HCT116 (cell line): ENCODE results near the gene GRK5. TPM values are rescaled to one million over a fixed set of nuclear protein-coding genes. Genes with fewer than 3 reads are reported as not detected.
"Not testable (repeated sequence)": the region's sequence is repeated elsewhere in the genome, so short reads cannot be mapped to it uniquely, and the experiment has no call there.

Source experiments
- ATAC-seq: fragments of 200-7000 bp; cut with Tn5 transposase; 2 replicates; pipeline ENCODE4 v1.9.1; 2020; ENCODE audit warnings: mild to moderate bottlenecking, moderate library complexity
- BruUV-seq: library from RNA; stranded (reverse); fragments of 400-500 nt; replicated peaks from 2 replicates; lab custom pipeline; 2021; lab: Mats Ljungman, UMichigan
- CTCF ChIA-PET: fragments of 300-600 bp; sonication (Branson Sonifier 250); formaldehyde crosslinking; loops from one replicate; lab custom pipeline; 2021; ENCODE audit warnings: antibody characterized with exemption; lab: Charles Lee
- POLR2A ChIA-PET: fragments of 300-600, 350-600 bp; sonication (Branson Sonifier 250); formaldehyde crosslinking; loops from one replicate; lab custom pipeline; 2021; ENCODE audit warnings: antibody characterized with exemption; lab: Charles Lee
- RAD21 ChIA-PET, 2 experiments: fragments of 300-600 bp; sonication (Branson Sonifier 250); formaldehyde crosslinking; loops; one replicate each; lab custom pipeline; 2023; ENCODE audit warnings: low total read pairs in 2 of 2; ENCODE audit not compliant: uncharacterized antibody in 2 of 2, unreplicated experiment in 2 of 2, low non-redundant PET in 1 of 2; lab: Charles Lee
- DNase-seq: peaks from one replicate; pipeline ENCODE4 v3.0.0-alpha.2; 2010; ENCODE audit warnings: low read depth, low spot score
- H2AFZ ChIP-seq: fragments of 200-600 bp; shearing (Covaris generic), sonication (generic); 2 replicates; pipeline ENCODE4 v1.6.1; 2017; ENCODE audit warnings: low read depth, mixed run types, mixed read lengths, antibody characterized with exemption, low read length; ENCODE audit not compliant: poor library complexity, severe bottlenecking
- H3K27ac ChIP-seq: 2 replicates; pipeline ENCODE4 v1.5.1; 2012; ENCODE audit warnings: low read depth, low read length
- H3K27me3 ChIP-seq: fragments of 200-600 bp; sonication (generic); 2 replicates; pipeline ENCODE4 v1.6.1; 2016; ENCODE audit warnings: mixed run types, low read length, mixed read lengths; ENCODE audit not compliant: insufficient read depth
- H3K36me3 ChIP-seq, 2 experiments: fragments of 200-500 bp in 1 of 2; fragments of 200-600 bp in 1 of 2; sonication (Bioruptor generic) in 1 of 2; sonication (generic) in 1 of 2; 2 replicates each; pipeline versions ENCODE4 v1.5.1 to v1.6.1; 2014 to 2016; ENCODE audit warnings: low read length in 2 of 2, inconsistent platforms in 1 of 2, mixed read lengths in 1 of 2, mixed run types in 1 of 2; ENCODE audit not compliant: insufficient read depth in 2 of 2, control insufficient read depth in 1 of 2
- H3K4me1 ChIP-seq, 2 experiments: fragments of 200-600 bp in 1 of 2; sonication (generic) in 1 of 2; 2 replicates each; pipeline versions ENCODE4 v1.5.1 to v1.6.1; 2012 to 2017; ENCODE audit warnings: low read length in 2 of 2, inconsistent platforms in 1 of 2, mild to moderate bottlenecking in 1 of 2, mixed read lengths in 1 of 2, mixed run types in 1 of 2, moderate library complexity in 1 of 2; ENCODE audit not compliant: insufficient read depth in 2 of 2, control insufficient read depth in 1 of 2
- H3K4me2 ChIP-seq: fragments of 200-600 bp; sonication (generic); 2 replicates; pipeline ENCODE4 v1.6.1; 2017; ENCODE audit warnings: mixed run types, low read length, mixed read lengths
- H3K4me3 ChIP-seq, 2 experiments: fragments of 200-600 bp in 1 of 2; sonication (generic) in 1 of 2; replicated peaks in 1 of 2; 2 replicates each; pipeline ENCODE4 v1.5.1; 2011 to 2016; ENCODE audit warnings: low read length in 2 of 2, control low read depth in 1 of 2, low read depth in 1 of 2, mild to moderate bottlenecking in 1 of 2, mixed read lengths in 1 of 2, mixed run types in 1 of 2
- H3K79me2 ChIP-seq: fragments of 200-600 bp; sonication (generic); 2 replicates; pipeline ENCODE4 v1.6.1; 2017; ENCODE audit warnings: mild to moderate bottlenecking, mixed run types, low read length, moderate library complexity, mixed read lengths; ENCODE audit not compliant: insufficient read depth
- H3K9ac ChIP-seq: fragments of 200-600 bp; sonication (generic); 2 replicates; pipeline ENCODE4 v1.6.1; 2016; ENCODE audit warnings: low read length, mixed read lengths
- H3K9me2 ChIP-seq: fragments of 200-600 bp; sonication (generic), shearing (Covaris generic); 2 replicates; pipeline ENCODE4 v1.6.1; 2017; ENCODE audit warnings: mixed run types, mild to moderate bottlenecking, moderate library complexity; ENCODE audit not compliant: insufficient read depth
- H3K9me3 ChIP-seq, 2 experiments: fragments of 200-500 bp in 1 of 2; fragments of 200-600 bp in 1 of 2; sonication (Bioruptor generic) in 1 of 2; sonication (generic) in 1 of 2; 2 replicates each; pipeline ENCODE4 v1.6.1; 2014 to 2017; ENCODE audit warnings: low read length in 2 of 2, mixed read lengths in 2 of 2, inconsistent platforms in 1 of 2, low read depth in 1 of 2, mild to moderate bottlenecking in 1 of 2, mixed run types in 1 of 2, moderate library complexity in 1 of 2; ENCODE audit not compliant: control insufficient read depth in 1 of 2, insufficient read depth in 1 of 2
- H4K20me1 ChIP-seq: fragments of 200-600 bp; sonication (generic), shearing (Covaris generic); 2 replicates; pipeline ENCODE4 v1.6.1; 2017; ENCODE audit warnings: mixed run types, mild to moderate bottlenecking, moderate library complexity; ENCODE audit not compliant: insufficient read depth
- EGR1 ChIP-seq: IDR thresholded peaks from 2 replicates; pipeline ENCODE4 v1.6.1; 2012; ENCODE audit warnings: low read depth
- SIN3A ChIP-seq: IDR thresholded peaks from 2 replicates; pipeline ENCODE4 v1.6.1; 2012; ENCODE audit warnings: low read depth
- YY1 ChIP-seq: IDR thresholded peaks from 2 replicates; pipeline ENCODE4 v1.6.1; 2011; ENCODE audit warnings: low read length, low read depth, moderate library complexity, mild to moderate bottlenecking; ENCODE audit not compliant: insufficient replicate concordance; ENCODE audit errors: extremely low read depth
- intact Hi-C: fragments of 100-400 bp; cut with micrococcal nuclease; formaldehyde crosslinking; loops from 2 replicates; pipeline ENCODE4 v1.10.0; 2022
- total RNA-seq: library from RNA; stranded (reverse); gene quantifications from one replicate; pipeline ENCODE4 v1.2.1, GENCODE V29; 2021; ENCODE audit not compliant: unreplicated experiment
- TF ChIP-seq, protein P1 (sequence below): IDR thresholded peaks from 2 replicates; pipeline ENCODE4 v1.6.1; 2011; ENCODE audit warnings: mild to moderate bottlenecking, low read length, moderate library complexity; ENCODE audit not compliant: insufficient replicate concordance; ENCODE audit errors: extremely low read depth
- TF ChIP-seq, protein P2 (sequence below): IDR thresholded peaks from 2 replicates; pipeline ENCODE4 v1.6.1; 2012

GRK5 gene
- total RNA-seq, 1 experiment from 2014 or later, result 7.3 TPM

DNA sequence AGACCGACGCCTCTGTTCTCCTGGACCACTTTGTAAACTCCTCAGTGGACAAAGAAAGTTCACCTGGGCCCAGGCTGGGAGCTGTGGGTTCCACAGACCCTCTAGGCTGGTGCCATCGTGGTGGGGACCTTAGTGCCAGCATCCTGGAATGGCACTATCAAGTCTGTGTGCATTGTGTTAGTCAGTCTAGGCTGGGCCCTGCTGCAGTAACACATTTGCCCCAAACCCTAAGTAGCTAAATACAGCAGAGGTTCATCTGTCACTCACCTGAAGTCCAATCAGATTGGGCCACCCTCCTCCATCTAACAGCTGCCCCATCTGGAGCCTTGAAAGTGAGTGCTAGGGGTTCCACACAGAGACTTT, 224.4 kb downstream of the GRK5 start (continued):
- no peak for TF ChIP-seq YY1
- no peak for TF ChIP-seq EGR1

DNA sequence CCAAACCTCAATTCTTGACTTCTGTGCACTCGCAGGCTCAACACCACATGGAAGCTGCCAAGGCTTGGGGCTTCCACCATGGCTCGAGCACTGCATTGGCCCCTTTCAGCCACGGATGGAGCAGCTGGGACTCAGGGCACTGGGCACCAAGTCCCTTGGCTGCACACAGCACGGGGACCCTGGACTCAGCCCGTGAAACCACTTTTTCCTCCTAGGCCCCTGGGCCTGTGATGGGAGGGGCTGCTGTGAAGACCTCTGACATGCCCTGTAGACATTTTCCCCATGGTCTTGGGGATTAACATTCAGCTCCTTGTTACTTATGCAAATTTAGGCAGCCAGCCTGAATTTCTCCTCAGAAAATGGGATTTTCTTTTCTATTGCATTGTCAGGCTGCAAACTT, 227.6 kb downstream of the GRK5 start:
- H3K4me1 ChIP-seq, BruUV-seq, H2AFZ ChIP-seq, ATAC-seq, H3K27ac ChIP-seq, H4K20me1 ChIP-seq, H3K9ac ChIP-seq, H3K27me3 ChIP-seq, intact Hi-C loops, RAD21 ChIA-PET, H3K4me2 ChIP-seq, H3K79me2 ChIP-seq, H3K9me3 ChIP-seq, DNase-seq, POLR2A ChIA-PET, H3K4me3 ChIP-seq, H3K9me2 ChIP-seq, H3K36me3 ChIP-seq: not testable (repeated sequence)
- CTCF ChIA-PET, result interaction anchor here (1.5 kb wide), 1 partner anchor 10 kb away, joined by 5 read pairs; no protein-coding TSS in a partner anchor

DNA sequence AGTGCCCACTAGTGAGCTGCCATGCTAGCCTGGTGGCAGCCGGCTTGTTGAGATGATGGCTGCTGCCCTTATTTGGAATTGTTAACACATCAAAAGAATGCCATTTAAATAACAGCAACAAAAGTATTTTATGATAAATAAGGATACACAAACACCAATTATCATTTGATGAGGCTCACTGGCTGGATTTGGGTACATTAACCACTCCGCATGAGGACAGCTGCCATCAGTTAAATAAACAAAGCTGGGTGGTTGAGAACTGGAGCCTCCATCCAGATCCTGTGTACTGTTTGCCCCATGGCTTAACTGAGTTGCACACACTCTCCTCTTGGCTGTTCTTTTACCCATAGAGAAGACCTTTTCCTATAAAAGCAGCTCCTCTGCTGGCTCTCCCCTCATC, 231.3 kb downstream of the GRK5 start:
- Histone ChIP-seq H2AFZ (no peak overlapping the region), H3K9me3 (no peaks in the 10 kb centered on the region), H3K9ac (no peak overlapping the region), H4K20me1 (no peaks in the 10 kb centered on the region), H3K36me3 (no peaks in the 10 kb centered on the region), H3K4me1 (no peaks in the 10 kb centered on the region), H3K27me3 (no peaks in the 10 kb centered on the region), H3K4me2 (no peak overlapping the region), H3K79me2 (no peaks in the 10 kb centered on the region), H3K27ac (no peak overlapping the region), H3K4me3 (no peak overlapping the region), H3K9me2 (no peaks in the 10 kb centered on the region)
- ChIA-PET CTCF (no interaction called here), POLR2A (interaction anchor here (0.6 kb wide), 1 partner anchor 230 kb away, joined by 4 read pairs; no protein-coding TSS in a partner anchor), RAD21 (interaction anchor here in 1 of 2 experiments (0.6 kb wide), 1 partner anchor 229 kb away, joined by 7 read pairs; no protein-coding TSS in a partner anchor)
- ATAC-seq, result no peak
- BruUV-seq, result no TSS peak
- DNase-seq, result no peak
- intact Hi-C loops, result no loop called here
- TF ChIP-seq SIN3A, result no peak
- TF ChIP-seq, protein P1, sequence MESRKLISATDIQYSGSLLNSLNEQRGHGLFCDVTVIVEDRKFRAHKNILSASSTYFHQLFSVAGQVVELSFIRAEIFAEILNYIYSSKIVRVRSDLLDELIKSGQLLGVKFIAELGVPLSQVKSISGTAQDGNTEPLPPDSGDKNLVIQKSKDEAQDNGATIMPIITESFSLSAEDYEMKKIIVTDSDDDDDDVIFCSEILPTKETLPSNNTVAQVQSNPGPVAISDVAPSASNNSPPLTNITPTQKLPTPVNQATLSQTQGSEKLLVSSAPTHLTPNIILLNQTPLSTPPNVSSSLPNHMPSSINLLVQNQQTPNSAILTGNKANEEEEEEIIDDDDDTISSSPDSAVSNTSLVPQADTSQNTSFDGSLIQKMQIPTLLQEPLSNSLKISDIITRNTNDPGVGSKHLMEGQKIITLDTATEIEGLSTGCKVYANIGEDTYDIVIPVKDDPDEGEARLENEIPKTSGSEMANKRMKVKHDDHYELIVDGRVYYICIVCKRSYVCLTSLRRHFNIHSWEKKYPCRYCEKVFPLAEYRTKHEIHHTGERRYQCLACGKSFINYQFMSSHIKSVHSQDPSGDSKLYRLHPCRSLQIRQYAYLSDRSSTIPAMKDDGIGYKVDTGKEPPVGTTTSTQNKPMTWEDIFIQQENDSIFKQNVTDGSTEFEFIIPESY, result no peak
- TF ChIP-seq, protein P2, sequence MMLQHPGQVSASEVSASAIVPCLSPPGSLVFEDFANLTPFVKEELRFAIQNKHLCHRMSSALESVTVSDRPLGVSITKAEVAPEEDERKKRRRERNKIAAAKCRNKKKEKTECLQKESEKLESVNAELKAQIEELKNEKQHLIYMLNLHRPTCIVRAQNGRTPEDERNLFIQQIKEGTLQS, result no peak
